ENCODE data around the gene FRMD5.

DNA sequence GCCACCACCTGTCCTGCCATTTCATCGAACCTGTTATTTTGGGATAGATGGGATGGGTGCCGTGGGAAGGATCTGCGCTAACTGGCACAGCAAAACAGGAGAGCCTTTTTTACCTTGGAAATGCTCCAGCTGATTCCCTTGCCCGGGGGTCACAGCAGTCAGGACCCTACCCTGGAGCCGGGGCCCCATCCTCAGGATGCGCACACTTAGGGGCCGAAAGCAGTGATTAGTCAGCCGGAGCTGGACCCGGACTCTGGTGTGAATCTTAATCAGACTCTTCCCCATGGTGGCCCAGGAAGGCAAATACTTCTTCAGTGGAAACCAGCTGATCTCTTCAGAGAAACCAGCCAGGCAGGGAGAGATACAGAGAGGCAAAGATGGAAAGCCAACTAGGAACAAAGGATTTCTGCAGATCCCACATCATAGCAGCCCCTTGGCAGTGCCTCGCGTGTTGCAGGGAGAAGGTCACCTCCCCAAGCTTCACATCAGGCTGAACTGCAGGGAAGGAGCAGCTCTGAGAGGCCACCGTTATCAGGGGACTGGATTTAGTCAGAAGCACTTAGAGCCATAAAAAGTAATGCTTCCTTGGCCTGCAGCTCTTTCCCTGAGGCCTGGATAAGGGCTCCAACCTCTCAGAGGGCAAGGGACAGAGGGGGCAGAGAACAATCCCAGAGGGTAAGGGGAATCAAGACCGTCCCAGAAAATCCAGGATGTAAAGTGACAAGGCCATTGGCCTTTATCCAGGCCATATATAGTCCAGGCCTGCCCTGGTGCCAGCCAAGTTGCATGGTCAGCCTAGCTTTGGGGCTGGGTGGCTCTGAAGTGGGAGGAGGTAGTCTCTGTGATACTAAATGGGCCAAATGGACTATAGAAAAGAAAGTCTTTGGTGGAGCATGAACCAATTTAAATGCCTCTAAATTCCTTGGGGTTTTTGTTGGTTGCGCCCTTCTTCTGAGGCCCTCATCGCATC lies 315.4 kb downstream of the FRMD5 start:
- TF ChIP-seq, protein P1, sequence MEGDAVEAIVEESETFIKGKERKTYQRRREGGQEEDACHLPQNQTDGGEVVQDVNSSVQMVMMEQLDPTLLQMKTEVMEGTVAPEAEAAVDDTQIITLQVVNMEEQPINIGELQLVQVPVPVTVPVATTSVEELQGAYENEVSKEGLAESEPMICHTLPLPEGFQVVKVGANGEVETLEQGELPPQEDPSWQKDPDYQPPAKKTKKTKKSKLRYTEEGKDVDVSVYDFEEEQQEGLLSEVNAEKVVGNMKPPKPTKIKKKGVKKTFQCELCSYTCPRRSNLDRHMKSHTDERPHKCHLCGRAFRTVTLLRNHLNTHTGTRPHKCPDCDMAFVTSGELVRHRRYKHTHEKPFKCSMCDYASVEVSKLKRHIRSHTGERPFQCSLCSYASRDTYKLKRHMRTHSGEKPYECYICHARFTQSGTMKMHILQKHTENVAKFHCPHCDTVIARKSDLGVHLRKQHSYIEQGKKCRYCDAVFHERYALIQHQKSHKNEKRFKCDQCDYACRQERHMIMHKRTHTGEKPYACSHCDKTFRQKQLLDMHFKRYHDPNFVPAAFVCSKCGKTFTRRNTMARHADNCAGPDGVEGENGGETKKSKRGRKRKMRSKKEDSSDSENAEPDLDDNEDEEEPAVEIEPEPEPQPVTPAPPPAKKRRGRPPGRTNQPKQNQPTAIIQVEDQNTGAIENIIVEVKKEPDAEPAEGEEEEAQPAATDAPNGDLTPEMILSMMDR (IDR thresholded peaks at IDR 0.05; ENCODE audit: low read depth, low read length, poor library complexity, severe bottlenecking), result no peak
- no peak for TF ChIP-seq EZH2phosphoT487 (IDR thresholded peaks at IDR 0.05; ENCODE audit: borderline replicate concordance, low read length)
